ENCODE data around the gene TUBA1A. TPM values are rescaled to one million over a fixed set of nuclear protein-coding genes. Genes with fewer than 3 reads are reported as not detected.
"Not testable (repeated sequence)": the region's sequence is repeated elsewhere in the genome, so short reads cannot be mapped to it uniquely, and the experiment has no call there.

TUBA1A gene
- 312 TPM for total RNA-seq

DNA sequence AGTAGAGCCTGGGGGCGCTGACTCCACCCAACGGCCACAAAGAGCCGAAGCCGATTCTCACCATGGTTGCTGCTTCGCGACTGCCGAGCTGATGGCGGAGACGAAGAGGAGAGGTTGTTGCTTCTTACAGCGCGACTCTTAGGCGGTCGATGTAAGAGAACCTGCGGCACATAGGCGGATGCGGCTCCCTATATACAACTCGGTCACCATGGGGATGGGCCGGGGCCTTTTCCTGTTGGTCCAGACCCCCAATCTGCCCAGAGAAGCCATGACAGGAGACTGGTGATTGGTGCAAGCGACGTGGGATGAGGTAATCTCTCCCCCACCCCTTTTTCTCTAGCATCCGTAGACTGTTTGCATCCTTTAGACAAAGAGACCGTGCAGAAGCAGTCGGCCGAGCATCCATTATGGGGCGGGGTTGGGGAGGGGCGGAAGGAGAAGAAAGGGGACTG is at the start of gene TUBA1A:
Gene TUBA1A (minus strand): TSS at position 165 of the 452 bp plus-strand sequence. CDS start 101 bp downstream, at position 64.
- peak; percentile 100 for DNase-seq

DNA sequence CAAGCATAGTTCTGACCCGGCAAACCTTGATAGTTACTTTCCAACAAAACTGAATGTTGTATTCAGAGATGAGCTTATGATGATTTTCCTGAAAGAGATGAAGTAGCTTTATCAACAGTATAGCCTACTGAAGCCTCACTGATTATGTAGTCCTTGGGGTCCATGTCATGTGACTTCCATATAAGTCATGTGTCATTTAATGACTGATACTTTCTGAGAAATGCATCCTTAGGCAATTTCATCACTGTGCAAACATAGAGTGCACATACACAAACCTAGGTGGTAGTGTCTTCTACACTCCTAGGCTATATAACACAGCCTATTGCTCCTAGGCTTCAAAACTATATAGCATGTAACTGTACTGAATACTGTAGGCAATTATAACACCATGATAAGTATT is 47.5 kb upstream of the TUBA1A start:
- no peak for DNase-seq

DNA sequence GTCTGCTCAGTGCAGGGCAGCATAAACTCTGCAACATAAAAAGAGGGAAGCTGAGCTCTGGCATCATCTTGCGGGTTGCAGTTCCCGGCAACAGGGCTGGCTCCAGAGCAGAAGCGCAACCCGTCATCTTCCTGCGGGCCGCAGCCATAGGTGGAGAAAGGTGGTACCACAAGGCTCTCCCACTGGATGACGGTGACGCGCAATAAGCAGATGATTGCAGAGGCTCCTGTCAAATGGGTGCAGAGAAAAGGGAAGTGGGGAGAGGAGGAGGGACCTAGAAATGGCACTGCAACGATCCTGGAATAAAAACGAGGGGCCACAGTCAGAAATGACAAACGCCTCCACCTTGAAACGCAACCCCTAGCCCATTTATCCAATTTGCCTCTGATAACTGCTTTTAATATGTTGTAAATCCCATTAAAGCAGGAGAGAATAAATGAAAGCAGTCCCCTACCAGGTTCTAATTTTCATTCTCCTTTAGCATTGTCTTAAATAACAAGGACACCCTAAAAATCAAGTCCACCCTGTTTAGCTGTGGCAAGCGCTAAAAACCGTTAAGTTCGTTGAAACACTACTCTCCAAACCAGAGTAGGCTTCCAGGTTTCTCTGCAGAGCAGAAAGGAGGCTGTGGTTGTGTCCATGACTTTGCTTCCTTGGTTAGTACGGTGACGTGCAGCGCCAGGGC is 45.1 kb upstream of the TUBA1A start:
- DNase-seq: no peak

DNA sequence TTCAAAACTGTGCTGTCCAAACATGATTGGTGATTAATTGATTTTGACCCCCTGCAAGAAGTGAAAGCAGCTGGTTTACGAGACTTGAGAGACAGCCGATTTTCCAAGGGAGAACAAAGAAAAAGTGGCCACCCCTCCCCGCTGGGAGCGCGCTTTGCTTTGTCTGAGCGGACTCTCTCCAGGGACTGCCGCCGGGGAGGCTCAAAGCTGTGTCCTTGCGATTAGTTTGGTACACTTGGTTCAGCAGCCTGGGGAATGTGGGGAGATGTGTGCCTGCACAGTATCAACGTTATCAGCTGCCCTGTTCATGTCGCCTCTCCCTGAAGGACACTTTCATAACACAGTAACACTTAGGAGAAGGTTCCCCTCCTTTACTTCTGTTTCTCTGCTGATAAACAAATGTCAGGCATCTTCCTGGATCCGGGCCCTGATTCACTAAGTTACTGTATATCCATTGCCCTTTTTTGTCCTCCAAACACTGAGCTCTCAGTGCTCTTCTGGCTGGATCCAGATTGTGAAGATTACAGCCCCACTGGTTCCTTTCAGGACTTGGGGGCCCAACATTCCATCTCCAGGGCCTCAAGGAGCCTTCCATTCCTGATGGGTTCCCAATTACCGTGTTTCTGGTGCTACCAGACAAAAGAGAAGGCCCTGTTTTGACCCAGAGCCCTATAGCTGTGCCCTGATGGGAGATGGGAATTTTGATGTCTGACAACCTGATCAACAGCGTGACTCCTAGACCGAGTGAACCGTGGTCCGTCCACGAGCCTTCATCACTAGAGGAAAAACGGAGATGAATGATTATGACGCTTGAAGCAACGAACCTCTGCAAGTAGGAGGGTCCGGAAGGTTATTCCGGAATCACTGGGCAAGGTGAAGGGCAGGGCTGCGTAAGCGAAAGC is 44.3 kb upstream of the TUBA1A start:
- peak; percentile 32 for DNase-seq

GRCh38 chr12:49231878-49232655 is 43.2 kb upstream of the TUBA1A start:
- DNase-seq: no peak

DNA sequence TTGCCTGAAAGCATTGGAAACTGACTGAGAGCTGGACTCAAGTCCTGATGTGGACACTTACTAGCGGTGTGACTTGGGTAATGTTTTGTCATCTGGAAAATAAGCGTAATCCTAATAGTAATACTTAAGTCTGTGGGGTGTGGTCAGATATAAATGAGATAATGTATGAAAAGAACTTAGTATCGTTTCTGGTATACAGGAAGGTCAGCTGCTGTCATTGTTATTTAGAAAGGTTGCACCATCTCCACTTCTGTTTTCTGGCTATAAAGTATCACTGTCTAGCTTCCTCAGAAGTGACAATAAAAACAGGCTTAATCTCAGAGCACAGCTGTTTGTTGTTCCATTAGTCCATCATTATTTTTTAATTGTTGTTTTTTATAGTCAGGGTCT is 41.9 kb upstream of the TUBA1A start:
- no peak for DNase-seq

DNA sequence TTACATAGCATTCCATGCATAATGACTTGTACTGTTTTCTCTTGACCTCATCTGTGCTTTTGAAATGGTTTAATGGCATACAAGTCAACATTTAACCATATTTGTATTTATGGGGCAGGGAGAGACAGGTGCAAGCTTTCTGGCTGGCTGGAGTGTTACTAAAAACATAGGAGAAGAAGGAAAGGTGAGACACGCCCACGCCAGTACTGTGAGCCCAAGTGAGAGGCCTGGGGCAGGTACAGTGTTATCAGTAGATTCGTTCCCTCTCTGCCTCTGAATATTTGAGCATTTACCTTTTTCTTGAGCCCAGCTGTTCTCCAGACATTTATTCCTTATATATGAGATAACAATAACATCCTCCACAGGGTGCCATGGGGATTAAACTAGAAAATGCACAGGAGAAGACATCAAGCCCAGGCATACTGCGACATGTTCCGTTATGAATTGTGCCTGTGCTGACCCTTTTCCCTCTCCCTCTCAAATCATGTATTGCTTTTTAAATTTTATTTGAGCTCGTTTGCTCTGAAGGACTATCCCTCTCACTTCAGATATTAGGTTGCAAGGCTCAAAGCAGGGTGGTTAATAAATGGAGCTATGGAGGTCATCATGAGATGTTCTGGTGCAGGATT is 41.4 kb upstream of the TUBA1A start:
- DNase-seq: no peak

GRCh38 chr12:49228653-49229052 is 39.8 kb upstream of the TUBA1A start:
- DNase-seq: no peak

DNA sequence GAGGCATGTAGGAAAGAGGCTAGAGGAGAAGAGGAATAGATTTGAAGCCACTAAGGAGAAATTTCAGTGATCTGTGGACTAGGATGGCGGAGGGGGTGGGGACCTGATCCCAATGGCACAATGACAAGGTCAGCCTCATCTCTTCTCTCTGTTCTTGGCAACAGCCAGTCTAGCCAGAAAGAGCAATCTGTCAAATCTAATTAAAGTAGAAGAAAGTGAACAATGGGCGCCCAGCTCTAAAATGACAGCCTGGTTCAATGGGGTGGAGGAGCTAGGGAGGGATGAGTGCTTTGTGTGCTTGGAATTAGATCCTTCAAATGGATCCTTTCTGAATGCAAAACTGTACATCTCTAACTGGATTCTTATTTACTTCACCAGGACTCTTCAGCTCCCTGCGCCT is 38.8 kb upstream of the TUBA1A start:
- no peak for DNase-seq

DNA sequence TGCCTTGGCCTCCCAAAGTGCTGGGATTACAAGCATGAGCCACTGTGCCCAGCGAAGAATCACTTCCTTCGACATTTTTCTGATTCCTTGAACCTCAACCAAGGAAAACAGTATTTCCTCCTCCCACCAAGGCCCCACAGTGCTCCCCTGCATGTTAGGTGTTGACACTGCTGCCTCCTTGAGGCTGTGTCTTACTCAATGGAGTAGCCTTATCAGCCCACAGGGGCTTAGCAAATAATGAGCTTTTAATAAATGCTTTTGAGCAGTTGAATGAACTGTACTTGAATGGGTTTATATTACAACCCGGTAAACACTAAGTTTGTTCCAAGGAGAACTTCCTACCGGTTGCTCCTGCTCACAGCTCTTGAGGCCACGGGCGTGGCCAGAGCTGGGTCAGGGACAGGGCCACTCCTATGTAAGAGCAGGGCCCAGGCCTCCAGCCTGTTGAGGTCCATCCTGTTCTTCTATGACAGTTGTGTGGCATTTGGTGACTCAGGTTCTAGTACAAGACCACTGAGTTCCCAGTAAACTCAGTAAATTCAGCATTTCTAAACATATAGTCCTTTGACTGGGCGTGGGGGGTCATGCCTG is 36.8 kb upstream of the TUBA1A start:
- DNase-seq: no peak

DNA sequence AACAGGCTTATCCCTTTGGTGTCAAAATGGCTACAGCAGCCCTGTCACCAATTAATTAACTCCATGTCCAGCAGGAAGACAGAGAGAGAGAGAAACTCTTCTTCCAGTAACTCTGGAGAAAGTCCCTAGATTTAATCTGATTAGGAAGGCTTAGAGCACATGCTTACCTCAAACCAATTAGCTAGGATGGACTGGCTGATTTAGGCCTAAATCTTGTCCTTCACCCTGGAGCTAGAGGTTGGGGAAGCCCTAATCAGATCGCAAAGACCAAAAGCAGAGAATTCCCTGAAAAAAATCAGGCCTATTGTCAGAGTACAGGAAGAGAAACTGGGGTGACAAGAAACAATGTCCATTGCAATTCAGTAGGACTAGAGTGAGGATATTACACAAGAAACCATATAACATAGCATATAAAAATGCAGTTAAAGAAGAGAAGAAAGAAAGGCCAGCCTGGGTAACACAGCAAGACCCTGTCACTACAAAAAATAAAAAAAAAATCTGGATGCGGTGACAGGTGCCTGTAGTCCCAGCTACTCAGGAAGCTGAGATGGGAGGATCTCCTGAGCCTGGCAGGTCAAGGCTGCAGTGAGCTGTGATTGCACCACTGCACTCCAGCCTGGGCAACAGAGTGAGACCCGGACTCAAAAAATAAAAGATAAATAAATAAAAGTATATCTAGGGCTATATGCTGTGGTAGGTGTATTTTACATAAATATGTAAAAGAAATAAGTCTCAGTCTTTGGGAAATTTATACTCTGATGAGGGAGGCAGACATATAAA is 34.9 kb upstream of the TUBA1A start:
- no peak for DNase-seq

GRCh38 chr12:49223122-49223521 is 34.2 kb upstream of the TUBA1A start:
- DNase-seq: no peak

GRCh38 chr12:49220972-49221371 is 32.1 kb upstream of the TUBA1A start:
- no peak for DNase-seq

GRCh38 chr12:49219417-49220026 is 30.6 kb upstream of the TUBA1A start:
- DNase-seq: no peak

DNA sequence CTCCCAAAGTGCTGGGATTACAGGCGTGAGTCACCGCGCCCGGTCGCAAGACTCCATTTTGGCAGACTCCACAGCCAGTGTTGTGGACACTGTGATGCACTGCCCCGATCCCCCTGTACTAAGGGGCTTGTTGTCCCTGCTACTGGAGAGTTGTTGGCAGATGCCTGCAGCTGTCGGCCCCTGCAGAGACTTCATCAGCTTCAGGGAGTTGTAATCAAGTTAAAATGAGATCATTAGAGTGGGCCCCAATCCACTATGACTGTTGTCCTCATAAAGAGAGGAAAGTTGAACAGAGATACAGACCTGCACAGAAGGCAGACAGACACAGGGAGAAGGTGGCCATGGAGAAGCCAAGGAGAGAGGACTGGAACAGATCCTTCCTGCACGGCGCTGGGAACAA is 23.7 kb upstream of the TUBA1A start:
- DNase-seq: no peak

DNA sequence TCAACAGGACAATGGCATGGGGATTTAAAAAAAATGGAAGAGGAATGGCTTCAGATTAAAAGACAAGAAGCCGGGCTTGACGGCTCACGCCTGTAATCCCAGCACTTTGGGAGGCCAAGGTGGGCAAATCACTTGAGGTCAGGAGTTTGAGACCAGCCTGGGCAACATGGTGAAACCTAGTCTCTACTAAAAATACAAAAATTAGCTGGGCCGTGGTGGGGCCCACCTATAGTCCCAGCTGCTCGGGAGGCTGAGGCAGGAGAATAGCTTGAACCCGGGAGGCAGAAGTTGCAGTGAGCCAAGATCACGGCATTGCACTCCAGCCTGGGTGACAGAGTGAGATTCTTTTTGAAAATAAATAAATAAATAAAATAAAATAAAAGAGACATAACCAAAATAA is 21.8 kb upstream of the TUBA1A start:
- not testable (repeated sequence) for DNase-seq

DNA sequence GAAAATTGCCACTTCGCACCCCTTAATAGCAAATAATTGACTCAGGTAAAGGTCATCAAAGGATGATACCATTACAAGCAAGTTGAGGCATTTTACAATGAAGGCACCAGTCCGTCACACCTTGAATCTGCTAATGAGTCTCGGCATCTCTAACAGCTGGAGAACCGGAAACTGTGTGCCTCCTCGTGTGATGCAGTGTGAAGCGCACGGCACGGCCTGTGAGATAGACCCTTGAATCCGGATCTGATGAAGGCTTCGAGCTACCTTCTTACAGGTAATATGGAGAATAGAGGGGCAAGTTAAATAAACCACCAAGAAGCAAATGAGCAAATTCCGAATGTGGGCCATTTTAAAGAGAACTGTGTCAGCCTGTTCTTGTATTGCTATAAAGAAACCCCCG is 19.8 kb upstream of the TUBA1A start:
- no peak for DNase-seq

DNA sequence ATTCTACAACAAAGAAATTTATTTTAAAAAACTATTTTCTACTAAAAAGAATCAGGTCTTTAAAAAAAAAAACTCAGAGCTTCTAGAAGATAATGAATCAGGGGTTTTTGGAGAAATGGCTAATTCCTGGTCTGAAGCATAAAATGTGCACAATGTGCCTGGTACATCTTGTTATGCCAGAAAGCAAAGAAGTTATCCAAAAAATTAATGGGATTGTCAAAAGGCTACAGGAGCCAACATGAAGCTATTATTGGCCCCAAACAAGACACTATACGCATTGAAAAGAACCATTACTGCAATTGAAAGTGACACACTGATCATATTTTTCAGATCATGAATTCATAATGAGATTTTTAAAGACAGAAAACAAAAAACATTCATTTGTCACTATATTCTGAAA is 19.3 kb upstream of the TUBA1A start:
- no peak for DNase-seq

DNA sequence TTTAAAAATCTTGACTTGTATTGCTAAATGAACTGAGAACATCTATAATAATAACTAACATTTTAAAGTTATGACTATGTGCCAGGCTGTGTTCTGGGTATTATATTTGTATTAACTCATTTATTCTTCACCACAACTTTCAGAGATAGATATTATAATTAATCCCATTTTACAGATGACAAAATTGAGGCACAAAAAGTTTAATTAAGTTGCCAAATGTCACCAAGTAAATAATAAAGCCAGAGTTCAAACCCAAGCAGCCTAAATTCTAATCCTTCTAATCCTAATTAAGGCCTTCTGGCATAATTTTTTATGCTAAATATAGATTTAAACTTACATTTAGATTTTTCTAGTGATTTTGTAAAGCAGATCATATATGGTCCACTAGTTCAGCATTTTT is 17.5 kb upstream of the TUBA1A start:
- no peak for DNase-seq

DNA sequence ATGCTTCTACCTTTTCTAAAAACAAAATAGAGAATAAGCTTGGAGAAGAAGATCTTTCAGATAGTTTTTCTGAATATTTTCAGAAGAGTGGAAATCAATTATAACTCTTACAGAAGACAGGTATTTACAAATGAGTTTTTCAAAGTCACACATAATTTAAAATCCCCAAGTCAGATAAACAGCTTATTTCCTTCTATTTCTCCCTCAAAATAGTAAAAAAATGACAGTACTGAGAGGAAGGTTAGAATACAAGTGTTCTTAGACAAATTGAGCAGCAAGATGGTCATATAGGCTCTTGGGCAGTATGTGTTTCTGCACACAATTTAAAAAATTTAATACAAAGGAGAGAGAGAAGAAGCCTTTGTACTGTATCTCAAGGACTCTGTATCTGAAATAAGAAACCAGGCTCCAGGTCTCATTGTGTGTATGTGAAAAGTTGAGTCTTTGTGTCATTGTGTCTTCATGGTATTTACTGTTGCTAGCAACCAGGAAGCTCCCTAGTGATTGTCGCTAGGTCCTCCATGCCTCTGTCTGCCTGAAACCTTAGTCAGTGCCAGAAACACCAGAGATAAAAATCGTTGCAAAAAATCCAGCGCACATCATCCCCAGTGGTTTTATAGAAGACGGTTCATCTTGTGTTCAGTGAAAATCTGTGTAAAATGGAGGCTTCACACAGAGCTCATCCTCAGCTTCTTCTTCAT is 12.9 kb upstream of the TUBA1A start:
- DNase-seq: peak; percentile 60
